Neural crest cell (in vitro differentiated cells): ENCODE data around the gene CBX4. TPM values are rescaled to one million over a fixed set of nuclear protein-coding genes. Genes with fewer than 3 reads are reported as not detected.

ENCODE experiments used
- DNase-seq: peaks from one replicate; pipeline ENCODE4 v3.0.0; 2021; ENCODE audit warnings: low read depth, mixed read lengths, low spot score
- H3K27ac Mint-ChIP-seq: one replicate; pipeline ENCODE4 v1.8.0; 2021; ENCODE audit warnings: mild to moderate bottlenecking, mixed read lengths; ENCODE audit not compliant: unreplicated experiment
- H3K27me3 Mint-ChIP-seq: 2 replicates; pipeline ENCODE4 v1.8.0; 2021; ENCODE audit warnings: low read depth, mild to moderate bottlenecking, mixed read lengths
- H3K36me3 Mint-ChIP-seq: 2 replicates; pipeline ENCODE4 v1.8.0; 2021; ENCODE audit warnings: low read depth, mild to moderate bottlenecking, mixed read lengths
- H3K4me1 Mint-ChIP-seq: 2 replicates; pipeline ENCODE4 v1.8.0; 2021; ENCODE audit warnings: mixed read lengths
- H3K4me3 Mint-ChIP-seq: one replicate; pipeline ENCODE4 v1.8.0; 2021; ENCODE audit warnings: mild to moderate bottlenecking, mixed read lengths
- H3K9me3 Mint-ChIP-seq: 2 replicates; pipeline ENCODE4 v1.8.0; 2021; ENCODE audit warnings: mixed read lengths
- CTCF ChIP-seq: fragments of 200-600 bp; sonication (generic); conservative IDR thresholded peaks from 2 replicates; pipeline ENCODE4 v1.5.0; 2021; ENCODE audit warnings: antibody characterized with exemption, mild to moderate bottlenecking
- total RNA-seq: library from RNA; stranded (reverse); gene quantifications from 2 replicates; pipeline ENCODE4 v1.2.1, GENCODE V29; 2021

Gene CBX4
- total RNA-seq, 1 donor from 2014 or later: 21.0 TPM

GRCh38 chr17:79818026-79818758, 21.0 kb downstream of the CBX4 start:
- H3K4me1 Mint-ChIP-seq: peaks cover 8% of the 10 kb centered on the region
- DNase-seq: no peak
- no peaks in the 10 kb centered on the region for H3K36me3 Mint-ChIP-seq
- no peak overlapping the region for H3K4me3 Mint-ChIP-seq
- peaks cover 66% of the 10 kb centered on the region for H3K27me3 Mint-ChIP-seq
- no peak for TF ChIP-seq CTCF
- no peak overlapping the region for H3K27ac Mint-ChIP-seq
- no peaks in the 10 kb centered on the region for H3K9me3 Mint-ChIP-seq

GRCh38 chr17:79815836-79816461, 23.3 kb downstream of the CBX4 start:
- peaks cover 78% of the 10 kb centered on the region for H3K27me3 Mint-ChIP-seq
- no peak overlapping the region for H3K27ac Mint-ChIP-seq
- H3K36me3 Mint-ChIP-seq: no peaks in the 10 kb centered on the region
- H3K4me1 Mint-ChIP-seq: peaks cover 18% of the 10 kb centered on the region
- H3K4me3 Mint-ChIP-seq: peak overlapping the region; percentile 82
- no peak for DNase-seq
- TF ChIP-seq CTCF: no peak
- no peaks in the 10 kb centered on the region for H3K9me3 Mint-ChIP-seq

- Mint-ChIP-seq H3K4me1 (peaks cover 22% of the 10 kb centered on the region), H3K27ac (no peak overlapping the region), H3K36me3 (no peaks in the 10 kb centered on the region), H3K27me3 (peaks cover 78% of the 10 kb centered on the region), H3K4me3 (no peak overlapping the region), H3K9me3 (no peaks in the 10 kb centered on the region)
- no peak for TF ChIP-seq CTCF
- DNase-seq: no peak
Measured at GRCh38 chr17:79814974-79815835, 24.0 kb downstream of the CBX4 start.

GRCh38 chr17:79814127-79814973, 24.9 kb downstream of the CBX4 start:
- TF ChIP-seq CTCF: no peak
- peaks cover 77% of the 10 kb centered on the region for H3K27me3 Mint-ChIP-seq
- H3K36me3 Mint-ChIP-seq: no peaks in the 10 kb centered on the region
- peak overlapping the region; percentile 83 for H3K4me3 Mint-ChIP-seq
- peaks cover 25% of the 10 kb centered on the region for H3K4me1 Mint-ChIP-seq
- DNase-seq: no peak
- H3K9me3 Mint-ChIP-seq: no peaks in the 10 kb centered on the region
- H3K27ac Mint-ChIP-seq: peak overlapping the region; percentile 75
